ENCODE measurements around the gene TMIE.

Gene TMIE, protein sequence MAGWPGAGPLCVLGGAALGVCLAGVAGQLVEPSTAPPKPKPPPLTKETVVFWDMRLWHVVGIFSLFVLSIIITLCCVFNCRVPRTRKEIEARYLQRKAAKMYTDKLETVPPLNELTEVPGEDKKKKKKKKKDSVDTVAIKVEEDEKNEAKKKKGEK

DNA sequence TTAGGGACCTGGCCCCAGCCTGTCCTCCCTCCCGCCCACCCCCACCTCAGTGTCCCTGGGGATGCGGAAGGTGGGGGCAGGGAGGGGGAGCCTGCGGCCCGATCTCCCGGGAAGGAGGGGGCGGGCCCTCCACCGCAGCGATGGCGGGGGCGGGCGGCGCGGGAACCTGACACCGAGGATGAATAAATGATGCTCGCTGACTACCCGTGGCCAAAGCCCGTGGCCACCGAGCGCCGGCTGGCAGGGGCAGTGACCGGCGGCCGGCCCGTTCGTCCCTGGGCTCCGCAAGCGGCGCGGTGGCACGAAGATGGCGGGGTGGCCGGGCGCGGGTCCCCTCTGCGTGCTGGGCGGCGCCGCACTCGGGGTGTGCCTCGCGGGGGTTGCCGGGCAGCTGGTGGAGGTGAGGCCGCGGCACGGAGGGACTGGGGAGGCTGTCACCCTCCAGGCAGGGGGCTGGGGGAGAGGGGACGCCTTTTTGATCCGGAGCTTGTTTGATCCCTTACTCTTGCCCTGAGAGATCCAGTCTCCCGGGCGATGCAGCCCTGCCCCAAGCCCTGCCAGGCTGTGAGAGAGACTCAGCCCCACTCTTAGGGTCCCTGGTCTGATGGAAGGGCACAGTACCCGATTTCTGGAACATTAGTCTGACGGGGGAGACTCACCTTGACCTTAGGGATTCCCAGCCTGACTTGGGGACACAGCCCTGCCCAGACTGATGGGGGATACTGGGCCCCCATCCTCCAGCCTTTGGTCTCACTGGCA, at the start of gene TMIE:
Gene TMIE (plus strand): TSS at position 212 of the 759 bp plus-strand sequence. CDS start 96 bp downstream, at position 308.
- DNase-seq (ENCODE audit: low read depth), result no peak

DNA sequence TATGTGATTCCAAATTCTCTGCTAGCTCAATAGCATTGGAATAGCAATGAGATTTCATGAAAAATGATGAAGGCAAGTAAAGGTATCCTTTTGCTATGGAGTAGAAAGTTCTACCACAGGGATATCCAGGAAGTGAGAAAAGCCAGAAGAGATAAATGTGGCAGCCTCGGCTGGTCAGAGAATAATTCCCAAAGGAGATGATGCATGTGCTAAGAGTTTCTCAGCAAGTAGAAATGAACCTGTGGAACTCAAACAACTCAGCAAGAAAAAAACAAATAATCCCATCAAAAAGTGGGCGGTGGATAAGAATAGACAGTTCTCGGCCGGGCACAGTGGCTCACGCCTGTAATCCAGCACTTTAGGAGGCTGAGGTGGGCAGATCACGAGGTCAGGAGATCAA, 45.9 kb upstream of the TMIE start:
- DNase-seq (ENCODE audit: low read depth), result no peak

DNA sequence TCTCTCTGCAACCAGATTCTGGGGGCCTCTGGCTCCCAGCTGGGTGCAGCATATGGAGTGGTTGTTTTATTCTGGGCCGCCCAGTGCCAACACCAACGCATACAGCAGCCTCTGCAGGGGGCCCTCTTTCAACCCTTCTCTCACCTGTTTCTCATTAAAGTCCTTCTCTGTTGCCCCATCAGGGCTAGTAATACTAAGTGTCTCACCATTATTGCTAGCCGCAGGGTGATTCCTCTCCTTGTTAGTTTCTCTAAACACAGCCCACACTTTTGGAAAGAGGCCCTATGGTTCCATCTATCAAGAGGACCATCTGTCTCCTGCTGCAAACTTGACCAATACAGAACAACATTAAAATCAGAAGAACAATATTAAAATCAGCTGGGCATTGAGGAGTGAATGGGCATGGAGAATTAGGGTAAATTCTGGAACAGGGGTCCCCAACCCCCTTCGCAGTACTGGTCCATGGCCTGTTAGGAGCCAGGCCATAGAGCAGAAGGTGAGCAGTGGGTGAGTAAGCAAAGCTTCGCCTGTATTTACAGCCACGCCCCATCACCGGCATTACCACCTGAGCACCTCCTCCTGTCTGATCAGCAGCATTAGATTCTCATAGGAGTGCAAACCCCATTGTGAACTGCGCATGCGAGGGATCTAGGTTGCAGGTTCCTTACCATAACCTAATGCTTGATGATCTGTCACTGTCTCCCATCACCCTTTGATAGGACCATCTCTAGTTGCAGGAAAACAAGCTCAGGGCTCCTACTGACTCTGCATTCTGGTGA, 44.2 kb upstream of the TMIE start:
- DNase-seq (ENCODE audit: low read depth), result no peak

DNA sequence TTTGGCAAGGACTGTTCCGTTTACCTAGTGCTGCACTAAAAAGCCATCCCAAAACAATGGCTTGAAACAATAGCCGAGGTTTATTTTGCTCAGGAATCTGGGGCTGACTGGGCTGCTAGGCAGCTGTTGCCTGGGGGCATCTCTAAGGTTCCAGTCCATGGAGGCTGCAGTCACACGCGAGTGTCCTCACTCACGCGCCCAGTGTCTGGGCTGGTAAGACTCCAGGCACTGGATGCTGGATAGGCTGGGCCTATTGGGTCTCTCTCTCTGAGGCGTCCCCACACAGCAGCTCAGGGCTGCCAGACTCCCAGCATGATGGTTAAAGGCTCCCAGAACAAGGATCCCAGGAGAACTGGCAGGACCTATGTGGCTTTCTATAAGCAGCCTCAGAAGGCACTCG, 41.9 kb upstream of the TMIE start:
- no peak for DNase-seq (ENCODE audit: low read depth)

DNA sequence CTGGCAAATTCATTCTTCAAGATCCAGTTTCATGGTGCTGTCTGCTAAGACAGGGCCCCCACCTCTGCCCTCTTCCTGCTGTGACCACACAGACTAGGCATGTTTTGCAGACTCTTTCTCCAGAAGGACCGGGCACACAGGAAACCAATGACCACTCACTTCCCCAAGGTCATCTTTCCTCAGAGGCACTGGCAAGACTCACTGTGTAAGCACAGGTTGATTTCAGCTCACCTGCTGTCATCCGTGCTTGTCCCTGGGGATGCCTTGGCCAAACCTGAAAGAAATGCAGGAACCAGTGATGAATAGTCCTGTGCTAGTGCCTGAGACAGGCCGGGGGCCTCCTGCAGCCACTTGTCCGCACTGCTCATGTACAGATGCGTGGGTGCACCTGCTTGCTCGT, 41.2 kb upstream of the TMIE start:
- no peak for DNase-seq (ENCODE audit: low read depth)

DNA sequence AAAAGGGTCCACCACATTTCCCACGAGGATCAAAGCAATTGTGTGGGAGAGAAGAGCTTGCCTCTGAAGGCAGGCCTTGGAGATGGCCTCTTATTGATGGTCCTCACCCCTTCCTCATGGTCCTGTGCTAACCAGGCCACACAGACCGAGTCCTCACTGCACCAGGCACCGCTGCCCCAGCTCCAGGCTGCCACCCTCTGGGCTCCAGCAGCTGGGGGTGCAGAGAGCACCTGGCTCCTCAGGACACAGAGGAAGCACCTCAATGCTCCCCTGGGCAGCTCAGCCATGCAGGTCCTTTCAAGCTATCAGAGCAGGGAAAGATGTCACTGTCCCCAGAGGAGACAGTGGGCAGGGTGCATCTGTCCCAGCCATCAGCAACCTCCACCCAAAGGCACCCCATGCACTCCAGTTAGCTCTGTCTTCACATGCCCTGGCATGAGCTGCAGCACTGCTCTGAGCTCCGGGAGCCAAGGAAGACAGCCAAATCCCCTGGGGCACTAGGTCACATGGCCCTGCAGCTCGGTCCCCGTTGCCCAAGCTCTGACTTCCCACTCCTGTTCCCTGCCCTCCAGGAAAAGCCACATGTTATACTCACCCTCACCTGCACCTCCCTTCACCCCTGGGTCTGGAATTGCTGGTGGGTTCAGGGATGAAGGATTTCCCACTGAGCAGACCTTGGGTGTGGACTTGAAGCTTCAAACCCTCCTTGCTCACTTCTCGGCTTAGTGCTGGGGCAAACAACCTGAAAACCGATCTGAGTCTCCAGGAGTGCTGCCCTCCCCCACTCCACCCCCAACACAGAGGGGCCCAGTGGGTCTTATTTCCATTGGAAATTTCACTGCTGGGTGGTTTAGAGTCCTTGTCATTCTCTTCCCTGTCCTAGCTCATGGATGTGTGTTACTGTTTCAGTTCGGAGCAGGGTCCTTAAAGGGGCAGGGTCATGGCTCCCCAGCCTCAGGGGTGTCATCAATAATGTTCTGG, 40.4 kb upstream of the TMIE start:
- no peak for DNase-seq (ENCODE audit: low read depth)

DNA sequence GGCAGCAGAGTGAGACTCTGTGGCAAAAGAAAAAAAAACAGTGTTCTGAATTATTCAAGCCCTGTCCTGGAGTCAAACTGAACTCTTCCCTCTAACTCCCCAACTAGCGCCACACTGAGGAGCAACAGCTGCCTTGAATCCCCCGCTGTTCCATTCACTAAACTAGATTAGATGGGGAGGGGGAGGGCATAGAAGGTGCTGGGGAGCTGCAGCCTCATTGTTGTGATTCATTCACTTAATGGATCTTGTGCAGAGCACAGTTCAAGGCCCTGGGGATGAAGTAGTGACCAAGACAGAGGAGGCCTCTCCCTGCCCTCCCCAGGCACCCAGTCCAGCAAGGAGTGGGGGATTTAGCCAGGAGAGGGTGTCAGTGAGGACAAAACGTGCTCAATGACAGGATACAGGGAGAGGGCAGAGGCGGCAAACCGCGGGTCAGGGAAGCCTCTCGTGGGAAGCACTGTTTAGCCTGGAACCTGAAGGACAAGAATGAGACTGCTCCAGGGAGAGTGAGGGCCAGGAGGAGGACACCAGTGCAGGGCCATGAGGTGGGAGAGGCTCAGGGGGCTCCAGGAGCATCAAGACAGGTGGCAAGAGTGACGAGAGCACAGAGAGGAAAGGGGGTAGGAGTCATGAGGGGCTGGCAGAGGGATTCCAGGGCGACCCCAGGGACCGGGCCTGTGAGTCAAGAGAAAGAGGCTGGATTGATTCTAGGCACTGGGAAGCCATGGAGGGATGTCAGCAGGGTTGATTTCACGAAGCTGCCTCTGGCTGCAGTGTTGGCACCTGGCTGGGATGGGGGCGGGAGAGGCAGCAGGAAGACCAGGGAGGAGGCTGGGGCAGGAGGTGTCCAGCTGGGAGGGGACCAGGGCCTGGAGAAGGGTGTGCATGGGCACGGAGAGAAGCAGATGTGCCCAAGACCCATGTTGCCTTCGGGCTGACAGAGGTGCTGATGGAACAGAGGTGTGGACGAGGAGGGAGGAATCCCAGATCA, 39.1 kb upstream of the TMIE start:
- no peak for DNase-seq (ENCODE audit: low read depth)

DNA sequence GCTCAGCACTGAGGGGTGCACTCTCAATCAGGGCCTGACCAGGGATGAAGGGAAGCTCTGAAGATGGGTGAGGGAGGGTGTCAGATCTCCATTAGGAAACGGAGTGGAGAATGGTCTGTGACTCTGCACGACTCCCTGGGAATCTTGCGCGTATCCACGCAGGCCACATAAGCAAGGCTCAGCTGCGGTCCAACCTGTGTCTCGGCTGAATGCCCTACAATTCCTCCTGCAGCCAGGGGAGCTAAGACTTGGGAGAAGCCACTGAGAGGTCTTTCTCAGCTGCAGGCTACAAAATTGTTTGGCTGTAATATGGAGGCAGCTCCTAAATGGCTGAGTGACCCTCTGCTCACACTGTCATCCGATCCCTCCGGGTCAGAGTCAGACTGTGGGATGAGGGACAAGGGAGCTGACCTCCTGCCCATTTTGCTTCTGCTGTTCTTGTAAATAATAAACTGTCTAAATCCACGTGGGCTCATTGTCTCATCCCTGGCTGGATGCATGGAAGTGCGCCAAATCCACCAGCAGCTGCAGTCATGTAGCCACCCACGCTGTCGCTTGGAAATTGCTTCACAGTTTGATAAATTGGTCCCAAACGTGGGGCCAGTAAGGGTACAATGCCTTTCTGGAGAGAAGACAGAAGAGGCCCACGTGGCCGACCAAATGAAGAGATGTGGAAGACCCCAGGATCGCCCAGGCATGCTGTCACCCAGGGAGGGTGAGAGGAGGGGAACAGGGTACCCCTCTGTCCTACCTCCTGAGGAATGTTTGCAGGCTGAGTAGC, 38.2 kb upstream of the TMIE start:
- peak; percentile 13 for DNase-seq (ENCODE audit: low read depth)

DNA sequence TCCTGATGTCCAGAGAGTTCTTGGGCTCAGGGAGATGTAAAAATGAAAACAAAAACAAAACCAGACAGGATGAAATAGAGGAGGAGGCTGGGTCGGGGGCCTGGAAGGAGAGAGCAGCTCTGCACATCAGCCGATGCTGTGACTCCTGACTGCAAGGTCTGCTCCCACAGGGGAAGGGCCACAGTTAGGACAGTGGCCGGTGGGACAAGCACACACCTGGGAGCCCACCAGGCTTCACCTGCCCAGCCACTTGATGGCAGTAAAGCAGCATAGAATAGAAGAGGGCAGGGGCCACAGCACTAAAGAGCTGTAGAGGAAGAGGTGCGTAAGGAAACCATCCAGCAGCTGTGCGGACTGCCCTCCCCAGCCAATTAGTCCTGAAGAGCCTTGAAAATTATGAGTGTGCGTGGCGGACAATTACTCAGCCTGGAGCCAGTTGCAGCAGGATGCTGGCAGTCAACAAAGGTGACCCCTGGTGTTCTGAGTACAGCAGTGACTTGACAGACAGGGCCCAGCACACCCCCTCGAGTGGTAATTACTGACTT, 37.5 kb upstream of the TMIE start:
- no peak for DNase-seq (ENCODE audit: low read depth)

DNA sequence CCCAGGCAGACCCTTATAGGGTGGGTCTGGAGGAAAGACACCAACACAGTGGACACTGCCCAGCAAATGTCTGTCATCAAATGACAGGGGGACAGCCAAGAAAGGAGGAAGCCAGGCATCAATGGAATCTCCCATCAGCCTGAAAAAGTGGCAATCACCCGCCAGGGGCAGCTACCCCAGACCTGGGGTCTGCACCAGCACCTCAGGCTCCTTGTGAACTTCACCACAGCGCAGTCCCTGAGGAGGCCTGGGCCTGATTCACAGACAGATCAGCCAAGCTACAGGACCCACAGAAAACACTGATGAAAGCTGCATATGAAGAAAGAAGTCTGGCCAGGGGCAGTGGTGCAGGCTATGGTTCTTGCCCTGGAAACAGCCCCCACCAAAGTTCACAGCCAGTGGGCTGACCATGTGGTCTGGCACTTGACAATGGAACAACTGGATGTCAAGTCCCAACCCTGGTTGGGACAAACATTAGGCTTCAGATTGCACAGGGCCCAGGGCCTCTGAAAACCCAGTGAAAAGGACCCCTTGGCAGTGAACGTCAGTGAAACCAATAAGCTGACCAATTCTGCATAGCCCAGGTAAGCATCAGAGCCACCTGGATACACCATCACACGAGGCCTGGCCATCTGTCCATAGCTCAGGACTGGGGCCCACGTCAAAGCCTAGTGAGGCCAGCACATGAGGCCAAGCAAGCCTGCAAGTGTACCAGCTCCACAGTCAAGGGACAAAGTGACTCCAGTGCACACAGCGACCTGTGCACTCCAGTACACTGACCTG, 36.8 kb upstream of the TMIE start:
- no peak for DNase-seq (ENCODE audit: low read depth)

DNA sequence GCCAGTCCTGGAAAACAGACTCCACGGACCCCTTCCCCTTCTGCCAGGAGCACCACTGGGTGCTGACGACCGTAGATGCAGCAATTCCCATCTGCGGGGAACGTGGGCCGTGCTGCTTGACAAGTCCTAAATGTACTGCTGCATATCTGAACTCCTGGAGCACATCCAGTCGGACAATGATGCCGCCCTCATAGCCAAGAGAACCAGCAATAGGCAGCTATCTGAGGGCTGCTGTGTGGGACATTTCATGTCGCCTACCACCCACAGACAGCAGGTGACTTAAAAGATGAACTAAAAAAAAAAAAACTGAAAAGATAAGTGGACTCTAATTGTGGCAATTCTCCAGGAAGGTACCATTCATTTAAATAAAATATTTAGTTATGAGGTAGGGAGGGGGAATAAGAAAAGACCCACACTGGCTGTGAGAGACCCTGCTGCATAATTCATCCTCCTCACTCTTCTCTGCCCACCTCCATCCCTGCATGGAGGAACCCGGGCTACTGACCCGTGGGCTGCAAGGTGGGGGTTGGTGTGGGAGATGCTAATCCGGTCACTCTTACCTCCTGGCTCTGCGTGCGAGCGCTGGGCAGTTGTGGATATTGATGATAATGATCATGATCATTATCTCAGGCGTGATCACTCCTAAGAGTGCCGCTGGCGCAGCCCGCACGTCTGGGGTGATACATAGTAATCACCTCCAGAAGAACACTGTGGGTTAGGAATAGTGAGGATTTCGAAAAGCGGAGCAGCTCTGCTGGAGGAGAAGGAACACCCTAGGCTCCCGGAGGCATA, 36.0 kb upstream of the TMIE start:
- no peak for DNase-seq (ENCODE audit: low read depth)

DNA sequence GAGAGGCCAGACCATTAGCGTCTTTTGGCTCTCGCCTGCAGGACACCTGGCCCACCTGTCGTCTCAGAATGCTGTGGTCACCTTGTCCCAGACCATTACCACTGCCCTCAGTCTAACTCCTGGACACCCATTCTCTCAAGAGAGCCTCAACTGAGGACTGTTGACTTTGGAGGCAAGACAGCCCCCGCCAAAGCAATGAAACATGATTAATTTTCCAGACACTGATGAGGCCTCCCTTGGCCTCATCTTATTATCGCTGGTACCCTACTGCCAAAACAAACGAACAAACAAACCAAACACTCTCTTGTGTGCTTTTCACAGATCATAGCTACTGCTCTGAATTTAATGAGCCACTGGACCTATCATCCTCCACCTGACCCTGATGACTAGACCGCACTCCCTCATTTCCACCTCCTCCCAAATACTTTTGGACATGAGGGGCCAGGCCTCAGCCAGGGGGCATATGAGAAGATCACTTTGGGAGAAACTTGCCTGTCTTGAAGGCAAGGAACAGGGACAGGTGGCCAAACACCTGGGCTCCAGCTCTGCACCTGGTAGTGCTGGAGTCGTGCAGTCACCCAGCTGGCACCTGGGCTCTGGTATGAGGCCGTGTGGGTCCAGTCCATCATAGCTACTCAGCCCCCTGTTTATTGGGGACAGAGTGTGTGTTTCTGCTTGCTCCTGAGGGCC, 35.3 kb upstream of the TMIE start:
- DNase-seq (ENCODE audit: low read depth), result no peak

DNA sequence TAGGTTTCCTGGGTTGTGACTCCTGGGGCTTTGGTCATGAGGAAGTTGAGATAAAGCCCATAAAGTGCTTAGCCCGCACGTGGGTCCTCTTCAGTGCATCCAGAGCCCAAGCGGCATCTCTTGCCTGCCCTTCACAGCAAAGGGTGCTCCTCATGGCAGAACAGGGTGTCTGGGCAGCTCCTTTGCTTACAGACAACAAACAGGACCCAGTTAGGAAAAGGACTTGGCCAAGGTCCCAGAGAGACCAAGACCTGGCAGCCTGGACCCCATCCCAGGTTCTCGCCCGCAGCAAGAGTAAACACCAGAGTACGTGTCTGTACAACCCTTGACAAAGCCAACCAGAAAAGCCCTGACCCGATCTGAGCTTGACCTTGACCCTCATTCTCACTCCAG, 34.7 kb upstream of the TMIE start:
- no peak for DNase-seq (ENCODE audit: low read depth)

DNA sequence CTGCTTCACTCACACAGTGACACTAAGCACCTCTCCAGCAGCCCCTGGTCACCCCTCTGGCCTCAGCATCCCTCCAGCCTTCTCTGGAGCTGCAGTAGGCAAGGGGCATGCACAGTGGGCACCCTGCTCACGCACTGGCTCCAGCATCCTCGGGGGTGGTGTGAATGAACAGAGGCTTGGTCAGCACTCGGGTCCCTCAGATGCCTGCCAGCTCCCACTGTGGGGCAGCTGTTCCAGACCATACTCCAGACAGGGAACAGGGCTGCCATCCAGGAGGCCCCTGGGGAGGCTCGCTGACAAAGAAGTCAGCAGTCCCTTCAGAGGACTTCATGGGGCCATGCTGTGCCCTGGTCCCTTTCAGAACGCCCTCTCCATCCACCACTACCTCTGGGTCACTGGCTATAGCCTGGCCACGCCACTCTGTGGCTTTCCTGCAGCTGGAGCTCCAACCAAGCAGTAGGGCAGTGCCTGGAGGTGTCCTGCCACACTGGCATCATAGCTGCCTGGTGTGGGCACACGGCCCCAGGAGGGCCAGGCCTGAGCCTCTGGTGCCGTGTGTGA, 34.1 kb upstream of the TMIE start:
- no peak for DNase-seq (ENCODE audit: low read depth)

DNA sequence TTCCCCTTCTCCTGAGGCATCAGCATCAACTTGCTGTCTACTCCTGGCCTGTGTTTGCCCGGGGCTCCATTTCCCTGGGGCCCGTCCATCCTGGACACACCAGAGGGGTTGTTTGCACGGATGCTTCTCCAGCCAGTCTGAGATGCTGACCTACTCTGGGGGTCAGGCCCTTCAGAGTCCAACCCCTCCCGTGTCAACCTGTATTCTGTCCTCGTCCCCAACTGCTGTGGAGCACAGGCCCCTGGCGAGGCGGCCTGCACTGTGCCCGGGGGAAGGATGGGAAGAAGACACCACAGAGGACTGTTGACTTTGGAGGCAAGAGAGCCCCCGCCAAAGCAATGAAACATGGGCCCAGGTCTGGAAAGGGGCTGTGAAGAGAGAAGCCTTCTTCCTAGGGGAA, 33.5 kb upstream of the TMIE start:
- no peak for DNase-seq (ENCODE audit: low read depth)

DNA sequence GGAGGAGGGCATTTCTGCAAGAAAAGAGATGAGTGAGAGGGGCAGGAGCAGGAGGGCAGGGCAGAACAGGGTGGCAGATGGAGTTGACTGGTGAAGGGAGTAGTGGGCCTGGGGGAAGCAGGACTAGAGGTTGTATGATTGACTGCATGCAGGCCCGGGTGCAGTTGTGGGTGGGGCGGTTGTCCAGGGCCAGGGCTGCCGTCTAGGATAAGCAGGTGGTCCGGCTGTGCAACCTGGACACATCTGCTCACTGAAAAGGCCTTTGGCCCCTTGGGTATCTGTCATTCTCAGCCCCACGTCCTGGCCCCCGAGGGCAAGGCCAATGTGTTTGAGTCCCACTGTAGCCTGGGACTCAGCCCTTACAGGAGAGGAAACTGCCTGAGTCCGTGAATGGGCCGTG, 33.1 kb upstream of the TMIE start:
- DNase-seq (ENCODE audit: low read depth), result no peak

DNA sequence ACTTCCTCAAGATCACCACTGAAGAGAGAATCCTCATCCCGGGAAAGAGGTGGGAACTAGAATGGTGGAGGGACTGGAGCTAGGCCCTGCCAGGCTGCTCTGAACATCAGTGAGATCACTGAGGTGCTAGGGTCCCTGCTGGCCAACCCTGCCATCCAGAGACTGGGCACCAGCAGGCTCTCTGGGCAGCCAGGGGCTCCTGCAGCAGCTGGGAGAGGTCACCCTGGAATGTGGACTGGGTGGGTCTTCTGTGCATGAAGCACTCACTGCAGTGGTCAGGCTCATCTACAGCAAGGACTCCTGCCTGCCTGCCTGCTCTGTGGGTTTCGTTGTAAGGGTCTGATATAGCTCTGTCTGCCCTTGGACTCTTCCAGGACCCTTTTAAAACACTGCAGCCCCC, 32.6 kb upstream of the TMIE start:
- DNase-seq (ENCODE audit: low read depth), result no peak

All from GM04503 (cell line).